Central memory CD8-positive, alpha-beta T cell (primary cell): ENCODE measurements around the gene PARM1.

Experiments used
- ATAC-seq: fragments of 150-1000 bp; cut with Tn5 transposase; replicated peaks from 2 replicates; pipeline ENCODE4 v1.10.0; 2022; ENCODE audit warnings: mild to moderate bottlenecking, moderate FRiP score, moderate number of reproducible peaks; ENCODE audit not compliant: poor library complexity, severe bottlenecking; ENCODE audit errors: extremely low read depth
- DNase-seq, 2 donors: peaks; one replicate each; pipeline ENCODE4 v3.0.0; 2021; ENCODE audit warnings: low spot score in 2 of 2
- H3K27ac Mint-ChIP-seq: one replicate; pipeline ENCODE4 v1.8.0; 2022; ENCODE audit warnings: low read depth, mild to moderate bottlenecking, moderate library complexity, mixed read lengths
- H3K27me3 Mint-ChIP-seq: one replicate; pipeline ENCODE4 v1.8.0; 2022; ENCODE audit warnings: mixed read lengths
- H3K36me3 Mint-ChIP-seq: one replicate; pipeline ENCODE4 v1.8.0; 2022; ENCODE audit warnings: mild to moderate bottlenecking, moderate library complexity, mixed read lengths; ENCODE audit not compliant: insufficient read depth
- H3K4me1 Mint-ChIP-seq: one replicate; pipeline ENCODE4 v1.8.0; 2022; ENCODE audit warnings: mixed read lengths
- H3K4me3 Mint-ChIP-seq: one replicate; pipeline ENCODE4 v1.8.0; 2022; ENCODE audit warnings: mild to moderate bottlenecking, moderate library complexity, mixed read lengths
- H3K9me3 Mint-ChIP-seq: one replicate; pipeline ENCODE4 v1.8.0; 2022; ENCODE audit warnings: mixed read lengths

The PARM1 gene

DNA sequence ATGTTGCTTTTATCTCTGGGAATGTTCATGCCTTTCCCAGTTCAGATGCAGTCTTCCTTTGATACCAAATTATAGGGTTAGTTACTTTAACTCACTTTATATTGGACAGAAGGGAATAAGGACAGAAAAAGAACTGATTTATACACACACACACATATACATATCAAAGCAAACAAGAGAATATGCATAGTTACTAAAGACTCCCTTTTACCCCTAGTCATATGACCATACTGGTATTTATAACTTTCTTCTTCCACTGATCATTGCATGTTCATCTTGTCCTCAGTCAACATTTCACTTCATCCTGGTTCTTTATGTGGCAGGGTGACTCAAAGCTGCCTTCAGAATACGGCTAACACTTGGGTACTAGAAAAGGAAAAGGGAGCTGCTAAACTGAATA lies 120.4 kb downstream of the PARM1 start:
- Mint-ChIP-seq H3K9me3 (no peaks in the 10 kb centered on the region), H3K36me3 (no peaks in the 10 kb centered on the region), H3K27ac (no peak overlapping the region), H3K4me3 (no peak overlapping the region), H3K4me1 (no peaks in the 10 kb centered on the region), H3K27me3 (no peaks in the 10 kb centered on the region)
- ATAC-seq (no peak), DNase-seq (no peak)

DNA sequence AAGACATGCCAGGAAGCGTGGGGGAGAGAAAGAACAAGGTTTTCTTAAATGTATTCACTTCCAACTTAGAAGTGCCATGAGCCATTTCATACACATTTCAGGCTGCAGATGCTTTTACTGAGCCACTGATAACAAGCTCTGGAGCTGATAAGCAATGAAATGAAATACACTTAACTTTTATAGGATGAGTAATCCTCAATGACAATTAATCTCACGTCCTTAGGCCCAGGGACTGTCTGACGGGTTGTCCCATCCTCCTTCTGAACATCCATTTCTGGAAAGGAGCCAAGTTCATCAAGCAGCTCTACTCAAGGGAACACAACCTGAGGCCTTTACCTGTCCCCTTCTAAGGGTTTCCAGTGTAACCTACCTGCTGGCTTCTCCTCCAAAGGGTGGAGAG lies 121.2 kb downstream of the PARM1 start:
- no peaks in the 10 kb centered on the region for H3K9me3 Mint-ChIP-seq
- no peak for ATAC-seq
- no peak overlapping the region for H3K4me3 Mint-ChIP-seq
- H3K4me1 Mint-ChIP-seq: no peaks in the 10 kb centered on the region
- H3K27ac Mint-ChIP-seq: no peak overlapping the region
- H3K36me3 Mint-ChIP-seq: no peaks in the 10 kb centered on the region
- H3K27me3 Mint-ChIP-seq: no peaks in the 10 kb centered on the region
- DNase-seq: no peak

DNA sequence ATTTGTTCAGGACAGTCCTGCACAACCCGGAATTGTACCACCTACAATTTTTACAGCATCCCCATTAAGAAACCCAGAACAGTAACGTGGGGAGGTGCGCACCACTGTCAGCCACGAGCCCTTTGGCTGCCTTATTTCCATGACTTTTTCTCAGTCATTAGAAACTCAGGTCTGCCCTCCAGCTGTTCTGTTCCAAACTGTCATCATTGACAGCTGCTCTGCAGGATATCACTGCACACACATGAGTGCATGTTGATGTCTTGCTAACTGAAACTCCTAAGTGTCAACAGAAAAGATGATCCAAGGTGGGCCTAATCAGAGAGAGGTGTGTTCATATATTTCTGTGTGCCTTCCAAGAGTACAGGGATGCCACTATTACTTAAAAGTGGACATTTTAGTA lies 123.4 kb downstream of the PARM1 start:
- no peak for ATAC-seq
- no peak overlapping the region for H3K27ac Mint-ChIP-seq
- no peaks in the 10 kb centered on the region for H3K9me3 Mint-ChIP-seq
- no peaks in the 10 kb centered on the region for H3K36me3 Mint-ChIP-seq
- no peaks in the 10 kb centered on the region for H3K27me3 Mint-ChIP-seq
- no peaks in the 10 kb centered on the region for H3K4me1 Mint-ChIP-seq
- no peak for DNase-seq
- no peak overlapping the region for H3K4me3 Mint-ChIP-seq

DNA sequence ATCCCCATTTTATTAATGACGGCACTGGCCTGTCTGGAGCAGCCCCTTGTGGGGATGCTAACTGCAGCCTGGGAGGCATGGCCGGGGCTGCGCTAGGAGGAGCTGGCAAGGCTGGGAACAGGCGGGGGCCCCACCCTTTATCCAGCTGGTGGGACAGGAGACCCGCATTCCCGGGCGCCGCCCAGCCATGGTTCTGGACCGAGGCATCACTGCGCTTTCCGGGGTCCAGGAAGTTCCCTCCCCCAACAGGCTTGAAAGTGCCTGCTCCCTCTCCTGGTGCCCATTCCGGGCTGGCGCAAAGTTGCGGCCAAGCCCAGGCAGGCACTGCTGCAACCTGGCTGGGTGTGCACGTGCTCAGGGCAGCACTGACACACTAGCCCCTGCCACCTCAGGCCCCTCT lies 124.5 kb downstream of the PARM1 start:
- Mint-ChIP-seq H3K4me1 (no peaks in the 10 kb centered on the region), H3K27me3 (no peaks in the 10 kb centered on the region), H3K27ac (no peak overlapping the region), H3K9me3 (no peaks in the 10 kb centered on the region), H3K36me3 (no peaks in the 10 kb centered on the region), H3K4me3 (no peak overlapping the region)
- ATAC-seq: no peak
- DNase-seq: no peak

DNA sequence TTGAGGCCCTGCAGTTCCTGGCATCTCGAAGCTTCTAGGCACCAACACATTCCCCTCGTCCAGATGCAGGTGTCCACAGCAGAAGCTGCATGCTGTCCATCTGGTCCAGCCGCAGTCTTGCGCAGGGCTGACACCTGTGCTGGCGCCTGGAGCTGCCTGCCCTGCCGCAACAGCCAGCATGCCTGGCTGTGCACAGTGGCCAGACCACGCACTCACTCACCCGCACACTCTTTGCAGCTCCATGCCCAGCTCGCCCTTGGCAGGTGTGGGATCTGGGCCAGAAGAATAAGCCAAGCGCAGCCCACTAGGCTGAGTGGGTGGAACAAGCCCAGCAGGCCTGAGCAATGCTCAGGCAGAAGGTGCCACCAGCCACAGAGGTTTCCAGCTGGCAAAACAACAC lies 125.6 kb downstream of the PARM1 start:
- Mint-ChIP-seq H3K27ac (no peak overlapping the region), H3K9me3 (no peaks in the 10 kb centered on the region), H3K4me1 (no peaks in the 10 kb centered on the region), H3K36me3 (no peaks in the 10 kb centered on the region), H3K27me3 (no peaks in the 10 kb centered on the region), H3K4me3 (no peak overlapping the region)
- DNase-seq (no peak), ATAC-seq (no peak)

DNA sequence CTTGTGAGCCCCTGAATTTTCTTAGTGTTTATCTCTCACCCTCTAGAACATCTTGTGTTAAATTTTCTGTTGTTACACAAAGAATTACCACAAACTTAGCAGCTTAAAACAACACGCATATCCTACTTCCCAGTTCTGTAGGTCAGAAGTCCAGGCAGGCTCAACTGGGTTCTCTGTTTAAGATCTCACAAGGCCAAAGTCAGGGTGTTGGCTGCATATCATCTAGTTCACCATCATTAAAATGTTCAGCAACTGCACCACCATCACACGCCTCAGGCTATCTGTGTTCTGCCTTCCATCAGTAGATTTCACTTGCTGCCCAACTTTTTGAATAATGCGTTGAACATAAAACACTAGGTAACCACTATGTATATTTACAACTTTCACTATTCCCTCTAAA lies 130.5 kb downstream of the PARM1 start:
- Mint-ChIP-seq H3K27me3 (no peaks in the 10 kb centered on the region), H3K27ac (no peak overlapping the region), H3K9me3 (no peaks in the 10 kb centered on the region), H3K36me3 (no peaks in the 10 kb centered on the region), H3K4me1 (no peaks in the 10 kb centered on the region), H3K4me3 (no peak overlapping the region)
- DNase-seq (no peak), ATAC-seq (no peak)

DNA sequence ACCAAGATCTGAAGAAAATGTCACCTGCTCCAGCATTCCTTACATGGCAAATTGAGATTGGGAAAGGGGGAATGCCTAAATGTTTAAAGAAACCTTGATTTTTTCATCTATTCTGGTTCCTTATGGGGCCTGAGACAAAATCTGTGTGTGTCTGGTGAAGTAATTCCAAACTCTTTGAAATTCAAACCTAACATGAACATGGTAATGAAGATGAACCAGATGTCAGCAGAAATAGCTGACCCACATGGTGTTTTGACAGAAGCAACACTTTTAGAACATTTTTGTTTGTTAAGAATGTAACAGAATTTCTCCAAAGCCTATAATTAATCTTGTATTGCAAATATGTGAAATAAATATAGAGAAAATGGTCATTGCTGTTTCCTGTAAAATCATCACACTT lies 133.0 kb downstream of the PARM1 start:
- no peaks in the 10 kb centered on the region for H3K4me1 Mint-ChIP-seq
- H3K27me3 Mint-ChIP-seq: no peaks in the 10 kb centered on the region
- no peak overlapping the region for H3K4me3 Mint-ChIP-seq
- DNase-seq: no peak
- H3K27ac Mint-ChIP-seq: no peak overlapping the region
- H3K36me3 Mint-ChIP-seq: no peaks in the 10 kb centered on the region
- ATAC-seq: no peak
- H3K9me3 Mint-ChIP-seq: no peaks in the 10 kb centered on the region

DNA sequence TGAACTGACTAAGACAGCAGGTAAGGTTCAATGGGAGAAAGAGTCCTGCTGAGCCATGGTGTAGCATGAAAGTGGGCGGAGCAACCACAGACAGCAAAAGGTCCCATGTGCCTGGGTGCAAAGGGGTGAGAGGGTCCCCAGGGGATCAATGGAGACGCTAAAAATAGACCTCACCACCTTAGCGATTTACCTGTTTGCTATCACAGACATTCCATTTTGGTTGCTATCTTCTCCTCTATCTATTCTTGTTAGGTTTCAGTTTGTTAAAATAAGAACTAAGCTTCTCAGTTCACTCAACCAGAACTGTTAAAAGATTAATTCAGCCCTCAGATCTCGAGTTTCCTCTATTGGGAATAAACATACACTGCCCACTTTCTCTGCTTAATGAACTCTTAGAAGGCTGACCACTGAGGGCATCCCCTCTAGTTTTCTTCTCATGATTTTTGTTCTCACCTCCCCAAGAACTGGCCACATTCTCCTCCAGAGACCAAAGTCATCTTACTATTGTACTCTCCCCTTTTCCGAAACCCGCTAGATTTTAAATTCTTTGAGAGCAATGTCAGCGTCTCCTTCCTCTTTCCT lies 136.7 kb downstream of the PARM1 start:
- no peak overlapping the region for H3K27ac Mint-ChIP-seq
- H3K4me3 Mint-ChIP-seq: no peak overlapping the region
- no peak for ATAC-seq
- no peaks in the 10 kb centered on the region for H3K9me3 Mint-ChIP-seq
- no peak for DNase-seq
- no peaks in the 10 kb centered on the region for H3K36me3 Mint-ChIP-seq
- H3K27me3 Mint-ChIP-seq: no peaks in the 10 kb centered on the region
- H3K4me1 Mint-ChIP-seq: no peaks in the 10 kb centered on the region

DNA sequence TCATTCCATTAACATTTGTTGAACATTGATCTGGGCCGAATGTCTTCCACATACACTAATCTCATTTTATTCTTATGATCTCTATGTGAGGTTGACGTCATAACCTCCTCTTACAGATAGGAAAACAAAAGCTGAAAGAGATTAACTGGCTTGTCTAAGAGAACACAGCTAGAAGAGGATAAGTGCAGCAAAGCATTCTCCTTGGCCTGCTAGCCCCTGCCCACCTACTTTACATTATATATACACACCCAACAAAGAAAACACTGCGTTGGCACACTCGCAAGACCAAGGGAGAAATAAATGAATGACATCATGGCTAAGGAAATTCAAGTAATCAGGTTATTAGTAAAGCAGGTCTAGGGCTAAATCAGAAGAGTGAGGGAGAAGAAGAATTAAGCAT lies 138.4 kb downstream of the PARM1 start:
- no peaks in the 10 kb centered on the region for H3K9me3 Mint-ChIP-seq
- H3K4me1 Mint-ChIP-seq: no peaks in the 10 kb centered on the region
- ATAC-seq (no peak), DNase-seq (no peak)
- no peaks in the 10 kb centered on the region for H3K36me3 Mint-ChIP-seq
- H3K27ac Mint-ChIP-seq: no peak overlapping the region
- H3K4me3 Mint-ChIP-seq: no peak overlapping the region
- H3K27me3 Mint-ChIP-seq: no peaks in the 10 kb centered on the region

DNA sequence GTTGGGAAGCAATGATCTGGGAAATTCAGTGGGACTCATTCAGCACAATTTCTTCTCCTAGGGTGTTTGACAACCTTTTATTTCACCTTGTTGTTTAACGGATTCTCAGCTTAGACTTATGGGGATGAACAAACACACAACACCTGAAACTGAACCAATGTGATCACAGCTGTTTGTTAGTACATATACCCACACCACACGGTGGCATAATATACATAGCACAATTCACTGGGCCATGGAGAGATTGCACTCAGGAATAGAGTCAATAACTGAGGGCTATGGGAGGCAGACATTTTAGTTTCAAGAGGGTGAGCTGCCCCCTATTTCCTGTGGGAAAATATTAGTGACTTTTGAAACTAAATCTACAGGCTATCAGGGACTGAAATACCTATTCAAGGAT lies 148.0 kb downstream of the PARM1 start:
- Mint-ChIP-seq H3K36me3 (peaks cover 2% of the 10 kb centered on the region), H3K27me3 (no peaks in the 10 kb centered on the region), H3K4me3 (no peak overlapping the region), H3K27ac (no peak overlapping the region), H3K9me3 (peaks cover 11% of the 10 kb centered on the region), H3K4me1 (no peaks in the 10 kb centered on the region)
- ATAC-seq (no peak), DNase-seq (no peak)

DNA sequence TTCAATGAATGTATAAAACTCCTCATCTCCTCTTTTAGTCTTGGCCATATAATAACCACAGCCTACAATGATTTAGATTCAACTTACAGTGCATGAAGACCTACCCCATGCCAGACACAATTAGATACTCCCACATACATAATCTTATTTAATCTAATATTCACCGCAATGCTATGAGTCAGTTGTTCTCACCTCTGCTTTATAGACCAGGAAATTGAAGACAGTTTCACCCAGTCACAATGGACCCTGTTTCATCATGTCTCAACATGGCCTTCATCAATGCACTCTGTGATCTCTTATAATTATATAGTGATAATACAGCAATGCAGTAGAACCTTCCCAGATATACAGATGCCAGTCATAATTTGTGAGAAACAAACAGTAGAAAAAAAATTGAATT lies 148.6 kb downstream of the PARM1 start:
- no peaks in the 10 kb centered on the region for H3K4me1 Mint-ChIP-seq
- ATAC-seq (no peak), DNase-seq (no peak)
- H3K36me3 Mint-ChIP-seq: peaks cover 2% of the 10 kb centered on the region
- no peaks in the 10 kb centered on the region for H3K27me3 Mint-ChIP-seq
- H3K4me3 Mint-ChIP-seq: no peak overlapping the region
- H3K9me3 Mint-ChIP-seq: peaks cover 11% of the 10 kb centered on the region
- no peak overlapping the region for H3K27ac Mint-ChIP-seq

DNA sequence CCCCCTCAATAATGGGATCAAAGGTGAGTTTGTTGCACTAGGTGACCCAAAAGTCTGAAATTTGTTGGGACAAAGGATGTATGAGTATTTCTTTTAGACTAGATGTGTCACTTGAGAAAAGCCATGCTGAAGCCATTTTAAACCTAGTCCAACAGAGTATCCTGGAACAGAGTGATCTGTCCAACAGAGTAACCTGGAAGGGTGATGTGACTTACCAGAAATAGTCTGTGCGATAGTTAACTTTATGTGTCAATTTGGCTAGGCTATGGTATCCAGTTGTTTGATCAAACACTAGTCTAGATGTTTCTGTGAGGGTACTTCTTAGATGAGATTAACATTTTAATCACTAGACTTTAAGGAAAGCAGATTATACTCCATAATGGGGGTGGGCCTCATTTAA lies 154.5 kb downstream of the PARM1 start:
- Mint-ChIP-seq H3K4me3 (no peak overlapping the region), H3K27me3 (no peaks in the 10 kb centered on the region), H3K27ac (no peak overlapping the region), H3K9me3 (peaks cover 4% of the 10 kb centered on the region), H3K4me1 (no peaks in the 10 kb centered on the region), H3K36me3 (no peaks in the 10 kb centered on the region)
- DNase-seq (no peak), ATAC-seq (no peak)

DNA sequence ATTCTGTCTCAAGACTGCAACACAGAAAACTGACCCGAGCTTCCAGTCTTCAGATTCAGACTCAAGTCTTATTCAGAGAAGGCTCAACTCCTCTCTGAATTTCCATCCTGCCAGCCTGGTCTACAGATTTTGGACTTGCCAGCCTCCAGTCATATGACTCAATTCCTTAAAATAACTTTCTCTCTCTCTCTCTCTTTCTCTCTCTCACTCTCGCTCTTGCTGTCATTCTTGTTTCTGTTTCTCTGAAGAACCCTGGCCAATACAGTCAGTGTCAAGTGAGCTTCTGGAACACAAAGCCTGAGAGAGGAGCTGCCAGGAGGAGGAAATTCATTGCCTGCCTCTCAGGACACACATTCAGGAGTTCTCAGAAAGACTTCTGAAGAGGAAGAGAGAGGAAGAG lies 154.9 kb downstream of the PARM1 start:
- Mint-ChIP-seq H3K27me3 (no peaks in the 10 kb centered on the region), H3K36me3 (no peaks in the 10 kb centered on the region), H3K27ac (no peak overlapping the region), H3K4me1 (no peaks in the 10 kb centered on the region), H3K4me3 (no peak overlapping the region), H3K9me3 (peaks cover 4% of the 10 kb centered on the region)
- DNase-seq (no peak), ATAC-seq (no peak)

DNA sequence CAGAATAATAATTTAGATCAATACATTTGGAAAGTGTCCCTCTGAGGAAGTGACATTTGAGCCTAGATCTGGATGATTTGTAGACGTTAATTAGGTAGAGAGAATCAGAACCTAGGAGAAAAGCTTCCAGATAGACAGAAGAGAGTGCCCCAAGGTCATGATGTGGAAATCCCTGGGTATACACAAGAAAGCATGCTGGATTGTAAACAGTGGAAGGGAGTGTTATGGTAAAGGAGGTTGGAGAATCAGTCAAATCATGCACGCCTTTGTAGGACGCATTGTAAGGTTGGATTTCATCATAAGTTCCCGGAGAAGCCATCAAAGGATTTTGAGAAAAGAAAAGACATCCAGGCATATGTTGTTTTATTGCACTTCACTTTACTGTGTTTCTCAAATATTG lies 156.3 kb downstream of the PARM1 start:
- no peaks in the 10 kb centered on the region for H3K4me1 Mint-ChIP-seq
- no peak overlapping the region for H3K4me3 Mint-ChIP-seq
- H3K36me3 Mint-ChIP-seq: no peaks in the 10 kb centered on the region
- H3K27me3 Mint-ChIP-seq: no peaks in the 10 kb centered on the region
- ATAC-seq (no peak), DNase-seq (no peak)
- no peak overlapping the region for H3K27ac Mint-ChIP-seq
- peaks cover 4% of the 10 kb centered on the region for H3K9me3 Mint-ChIP-seq
